Suprapubic skin (tissue), 4 donors: Measurements from ENCODE around the gene TMIGD1.

ENCODE experiments used
- CTCF ChIP-seq, 2 donors: fragments of 200-600 bp in 1 of 2; fragments of 450-650 bp in 1 of 2; sonication (generic) in 1 of 2; IDR thresholded peaks; one replicate each; pipeline ENCODE4 v1.5.1; 2016 to 2019; ENCODE audit warnings: antibody characterized with exemption in 2 of 2, mild to moderate bottlenecking in 1 of 2, moderate library complexity in 1 of 2
- POLR2A ChIP-seq, 2 donors: fragments of 450-650 bp; IDR thresholded peaks; one replicate each; pipeline ENCODE4 v1.6.1; 2017; ENCODE audit warnings: antibody characterized with exemption in 2 of 2, mild to moderate bottlenecking in 2 of 2, moderate library complexity in 2 of 2
- POLR2AphosphoS5 ChIP-seq, 3 donors: sonication (generic); formaldehyde crosslinking; IDR thresholded peaks; one replicate each; pipeline ENCODE4 v1.6.1; 2017; ENCODE audit warnings: antibody characterized with exemption in 3 of 3

- no peak for TF ChIP-seq POLR2A (IDR thresholded peaks at IDR 0.05)
- TF ChIP-seq POLR2AphosphoS5 (IDR thresholded peaks at IDR 0.05): no peak
- no peak for TF ChIP-seq CTCF (IDR thresholded peaks at IDR 0.05)
These were observed 26.4 kb upstream of the TMIGD1 start for GRCh38 chr17:30360086-30360808.
